ENCODE measurements around the gene MPIG6B. TPM values are rescaled to one million over a fixed set of nuclear protein-coding genes. Genes with fewer than 3 reads are reported as not detected.

The MPIG6B gene
- total RNA-seq, 2 donors from 2014 or later, result not detected

DNA sequence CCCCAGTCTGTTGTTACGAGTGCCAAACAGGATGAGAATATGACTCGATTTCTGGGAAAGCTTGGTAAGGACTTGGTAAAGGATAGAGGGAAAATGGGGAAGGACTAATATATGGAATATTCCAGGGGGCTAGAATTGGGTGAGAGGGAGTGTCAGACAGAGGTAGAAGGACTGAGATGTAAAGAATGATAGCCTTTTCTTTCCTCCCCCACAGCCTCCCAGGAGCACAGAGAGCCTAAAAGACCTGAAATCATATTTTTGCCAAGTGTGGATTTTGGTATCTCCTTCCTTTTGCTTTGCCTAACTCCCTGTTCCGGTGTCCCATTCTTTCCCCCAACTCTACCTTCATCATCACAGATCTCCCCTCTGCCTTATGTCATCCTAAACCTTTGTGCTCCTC lies 19.7 kb downstream of the MPIG6B start:
- no peak for DNase-seq
- TF ChIP-seq, protein P1, sequence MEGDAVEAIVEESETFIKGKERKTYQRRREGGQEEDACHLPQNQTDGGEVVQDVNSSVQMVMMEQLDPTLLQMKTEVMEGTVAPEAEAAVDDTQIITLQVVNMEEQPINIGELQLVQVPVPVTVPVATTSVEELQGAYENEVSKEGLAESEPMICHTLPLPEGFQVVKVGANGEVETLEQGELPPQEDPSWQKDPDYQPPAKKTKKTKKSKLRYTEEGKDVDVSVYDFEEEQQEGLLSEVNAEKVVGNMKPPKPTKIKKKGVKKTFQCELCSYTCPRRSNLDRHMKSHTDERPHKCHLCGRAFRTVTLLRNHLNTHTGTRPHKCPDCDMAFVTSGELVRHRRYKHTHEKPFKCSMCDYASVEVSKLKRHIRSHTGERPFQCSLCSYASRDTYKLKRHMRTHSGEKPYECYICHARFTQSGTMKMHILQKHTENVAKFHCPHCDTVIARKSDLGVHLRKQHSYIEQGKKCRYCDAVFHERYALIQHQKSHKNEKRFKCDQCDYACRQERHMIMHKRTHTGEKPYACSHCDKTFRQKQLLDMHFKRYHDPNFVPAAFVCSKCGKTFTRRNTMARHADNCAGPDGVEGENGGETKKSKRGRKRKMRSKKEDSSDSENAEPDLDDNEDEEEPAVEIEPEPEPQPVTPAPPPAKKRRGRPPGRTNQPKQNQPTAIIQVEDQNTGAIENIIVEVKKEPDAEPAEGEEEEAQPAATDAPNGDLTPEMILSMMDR (conservative IDR thresholded peaks at IDR 0.05), result no peak
- Mint-ChIP-seq H3K27ac (no peak overlapping the region), H3K4me1 (peaks cover 35% of the 10 kb centered on the region), H3K36me3 (ENCODE audit: low read depth) (peaks cover 19% of the 10 kb centered on the region), H3K4me3 (no peak overlapping the region), H3K27me3 (ENCODE audit: insufficient read depth) (no peaks in the 10 kb centered on the region), H3K9me3 (no peaks in the 10 kb centered on the region)
- peaks cover 5% of the 10 kb centered on the region for H3K36me3 ChIP-seq (ENCODE audit: control insufficient read depth, insufficient read depth, low read length)
- H3K27ac ChIP-seq (ENCODE audit: low read depth, low read length), result no peak overlapping the region
- H3K4me3 ChIP-seq (ENCODE audit: low read length), result no peak overlapping the region
- peaks cover 7% of the 10 kb centered on the region for H3K4me1 ChIP-seq (ENCODE audit: control insufficient read depth, insufficient read depth, low read length)
- no peaks in the 10 kb centered on the region for H3K9me3 ChIP-seq (ENCODE audit: control insufficient read depth, low read length)
- H3K9ac ChIP-seq (ENCODE audit: extremely low read depth, low read length, poor library complexity, severe bottlenecking), result no peak overlapping the region
- H3K27me3 ChIP-seq (ENCODE audit: control insufficient read depth, insufficient read depth, low read length, poor library complexity, severe bottlenecking), result no peaks in the 10 kb centered on the region
- 86 to 94% methylated on average over 2 to 3 of the region's 3 CpGs for WGBS, 2 experiments (ENCODE audit: insufficient coverage in 1 of 2, insufficient read length in 1 of 2)

DNA sequence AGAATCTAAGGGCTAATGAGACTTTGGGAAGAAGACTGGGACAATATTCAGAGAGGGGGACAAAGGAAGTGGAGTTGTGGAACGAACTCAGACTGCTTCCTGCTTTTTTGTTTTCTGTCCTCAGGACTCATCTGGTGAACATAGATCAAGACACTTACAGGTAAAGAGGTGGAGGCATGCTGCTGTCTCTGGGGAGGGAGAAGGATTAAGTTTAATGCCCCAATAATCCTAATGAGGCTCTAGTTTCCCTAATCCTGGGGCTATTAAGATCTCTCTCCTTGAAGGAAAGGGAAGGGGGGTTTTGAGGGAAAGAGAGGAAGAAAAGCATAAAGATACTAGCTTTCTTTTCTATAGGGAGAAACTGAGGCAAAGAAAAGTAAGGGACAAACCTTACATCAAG lies 21.2 kb downstream of the MPIG6B start:
- H3K27me3 ChIP-seq (ENCODE audit: control insufficient read depth, insufficient read depth, low read length, poor library complexity, severe bottlenecking), result no peaks in the 10 kb centered on the region
- WGBS, 2 experiments (ENCODE audit: insufficient coverage in 1 of 2, insufficient read length in 1 of 2), result 77 to 92% methylated on average over 1 of the region's 1 CpG
- H3K36me3 ChIP-seq (ENCODE audit: control insufficient read depth, insufficient read depth, low read length), result peaks cover 5% of the 10 kb centered on the region
- DNase-seq, result no peak
- Mint-ChIP-seq H3K9me3 (no peaks in the 10 kb centered on the region), H3K27ac (peak overlapping the region; percentile 54), H3K27me3 (ENCODE audit: insufficient read depth) (no peaks in the 10 kb centered on the region), H3K4me1 (peaks cover 22% of the 10 kb centered on the region), H3K4me3 (no peak overlapping the region), H3K36me3 (ENCODE audit: low read depth) (peaks cover 24% of the 10 kb centered on the region)
- TF ChIP-seq, protein P1 (conservative IDR thresholded peaks at IDR 0.05), result no peak
- no peak overlapping the region for H3K4me3 ChIP-seq (ENCODE audit: low read length)
- H3K9ac ChIP-seq (ENCODE audit: extremely low read depth, low read length, poor library complexity, severe bottlenecking), result no peak overlapping the region
- H3K27ac ChIP-seq (ENCODE audit: low read depth, low read length), result no peak overlapping the region
- no peaks in the 10 kb centered on the region for H3K4me1 ChIP-seq (ENCODE audit: control insufficient read depth, insufficient read depth, low read length)
- no peaks in the 10 kb centered on the region for H3K9me3 ChIP-seq (ENCODE audit: control insufficient read depth, low read length)

DNA sequence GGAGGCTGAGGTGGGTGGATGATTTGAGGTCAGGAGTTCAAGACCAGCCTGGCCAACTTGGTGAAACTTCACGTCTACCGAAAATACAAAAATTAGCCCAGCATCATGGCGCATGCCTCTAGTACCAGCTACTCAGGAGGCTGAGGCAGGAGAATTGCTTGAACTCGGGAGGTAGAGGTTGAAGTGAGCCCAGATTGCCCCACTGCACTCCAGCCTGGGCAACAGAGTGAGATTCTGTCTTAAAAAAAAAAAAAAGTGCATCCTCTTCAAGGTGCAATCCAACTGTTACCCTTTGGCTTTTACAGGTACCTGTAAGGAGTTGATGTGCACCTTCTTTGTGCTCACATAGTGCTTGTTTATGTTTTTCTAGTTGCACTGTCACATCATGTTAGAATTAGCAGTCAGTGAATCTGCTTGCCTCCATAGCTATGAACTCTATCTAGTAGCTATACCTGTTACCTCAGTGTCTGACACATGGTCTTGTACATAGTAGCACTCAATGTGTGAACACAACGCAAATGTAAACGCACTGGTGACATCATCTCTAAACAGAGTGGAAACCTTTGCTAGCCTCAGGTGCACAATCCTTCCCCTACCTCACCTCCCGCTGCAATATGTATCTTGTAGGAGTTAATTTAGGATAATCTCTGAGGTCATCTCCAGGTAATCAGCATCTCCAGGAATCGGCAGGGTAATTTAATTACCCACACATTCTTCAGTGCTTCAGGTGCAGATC lies 26.3 kb downstream of the MPIG6B start:
- Histone ChIP-seq H3K4me1 (ENCODE audit: control insufficient read depth, insufficient read depth, low read length) (no peaks in the 10 kb centered on the region), H3K9me3 (ENCODE audit: control insufficient read depth, low read length) (no peaks in the 10 kb centered on the region), H3K9ac (ENCODE audit: extremely low read depth, low read length, poor library complexity, severe bottlenecking) (no peak overlapping the region), H3K4me3 (ENCODE audit: low read length) (no peak overlapping the region), H3K27me3 (ENCODE audit: control insufficient read depth, insufficient read depth, low read length, poor library complexity, severe bottlenecking) (no peaks in the 10 kb centered on the region), H3K27ac (ENCODE audit: low read depth, low read length) (no peak overlapping the region), H3K36me3 (ENCODE audit: control insufficient read depth, insufficient read depth, low read length) (no peaks in the 10 kb centered on the region)
- no peak for DNase-seq
- Mint-ChIP-seq H3K27ac (no peak overlapping the region), H3K4me1 (peaks cover 13% of the 10 kb centered on the region), H3K36me3 (ENCODE audit: low read depth) (peaks cover 14% of the 10 kb centered on the region), H3K27me3 (ENCODE audit: insufficient read depth) (no peaks in the 10 kb centered on the region), H3K9me3 (no peaks in the 10 kb centered on the region), H3K4me3 (no peak overlapping the region)
- 87 to 90% methylated on average over 4 to 8 of the region's 8 CpGs for WGBS, 2 experiments (ENCODE audit: insufficient coverage in 1 of 2, insufficient read length in 1 of 2)
- TF ChIP-seq, protein P1 (conservative IDR thresholded peaks at IDR 0.05), result no peak
